H1 (cell line): ENCODE results near the gene TMEM120A. TPM values are rescaled to one million over a fixed set of nuclear protein-coding genes. Genes with fewer than 3 reads are reported as not detected.

Experiments
- SP4 ChIP-seq: IDR thresholded peaks from 2 replicates; pipeline ENCODE4 v1.6.1; 2012; ENCODE audit warnings: low read length, inconsistent platforms
- SRF ChIP-seq: IDR thresholded peaks from 2 replicates; pipeline ENCODE4 v1.6.1; 2011; ENCODE audit warnings: mild to moderate bottlenecking, low read depth, low read length, moderate library complexity
- SUZ12 ChIP-seq: fragments of 200-600 bp; sonication (generic); IDR thresholded peaks from 2 replicates; pipeline ENCODE4 v1.6.1; 2012; ENCODE audit warnings: mild to moderate bottlenecking, inconsistent platforms, low read length, moderate library complexity, mixed read lengths
- TAF1 ChIP-seq: IDR thresholded peaks from 2 replicates; pipeline ENCODE4 v1.6.1; 2011; ENCODE audit warnings: mild to moderate bottlenecking, low read depth, low read length
- polyA plus RNA-seq, 7 experiments: library from polyadenylated mRNA; depleted of rRNA in 3 of 7; stranded (reverse) in 5 of 7; unstranded in 2 of 7; fragments of >200 nt in 5 of 7; fragments of 200-250 nt in 2 of 7; gene quantifications; 1 replicate in 5 of 7; 2 replicates in 1 of 7; 4 replicates in 1 of 7; pipeline versions ENCODE4 v1.2.1 to v1.2.3, GENCODE V29; 2011 to 2013; ENCODE audit warnings: missing spikeins in 2 of 7, mixed read lengths in 2 of 7
- total RNA-seq: library from RNA; stranded (reverse); fragmentation: NEBNext Ultra II Directional; extraction: Animal tissue kit (Norgen Biotek cat#: 25700); gene quantifications from 2 replicates; pipeline ENCODE4 v1.2.1, GENCODE V29; 2021

TMEM120A gene
- total and polyA plus RNA-seq, 2 of the 8 experiments (the other 6 are each of a cell fraction or from before 2014, with no cell fraction given): 15.6 to 49.9 TPM

GRCh38 chr7:75991531-75992082 lies 2.8 kb downstream of the TMEM120A start (continued):
- no peak for TF ChIP-seq SP4
- TF ChIP-seq TAF1: no peak
- TF ChIP-seq SRF: no peak
- TF ChIP-seq SUZ12: no peak
- TF ChIP-seq, all 59 proteins: peak for 0
